Spleen (tissue), 7 donors: ENCODE data around the gene ADARB1.

Experiments
- POLR2A ChIP-seq, 3 donors: fragments of 450-650 bp; IDR thresholded peaks; one replicate each; pipeline ENCODE4 v1.5.1; 2017; ENCODE audit warnings: antibody characterized with exemption in 3 of 3, mild to moderate bottlenecking in 1 of 3
- POLR2AphosphoS5 ChIP-seq, 3 donors: sonication (generic); formaldehyde crosslinking; IDR thresholded peaks; one replicate each; pipeline ENCODE4 v1.5.1; 2017; ENCODE audit warnings: antibody characterized with exemption in 3 of 3
- TF ChIP-seq, protein P1 (sequence below), 11 experiments: fragments of 200-600 bp in 7 of 11; fragments of 450-650 bp in 4 of 11; sonication (generic) in 4 of 11; IDR thresholded peaks in 8 of 11; conservative IDR thresholded peaks in 3 of 11; 1 replicate in 7 of 11; 2 replicates in 4 of 11; pipeline versions ENCODE4 v1.4.0 to v1.8.0; 2016 to 2021; ENCODE audit warnings: antibody characterized with exemption in 11 of 11, inconsistent platforms in 4 of 11, mild to moderate bottlenecking in 1 of 11
- donor health status: DM: no; HTN: no; CAD: no; lungs with moderate emphysema.
- donor health status: DM: no; HTN: no; CAD: no.
- donor health status: DM: no; HTN: no; CAD: no.

DNA sequence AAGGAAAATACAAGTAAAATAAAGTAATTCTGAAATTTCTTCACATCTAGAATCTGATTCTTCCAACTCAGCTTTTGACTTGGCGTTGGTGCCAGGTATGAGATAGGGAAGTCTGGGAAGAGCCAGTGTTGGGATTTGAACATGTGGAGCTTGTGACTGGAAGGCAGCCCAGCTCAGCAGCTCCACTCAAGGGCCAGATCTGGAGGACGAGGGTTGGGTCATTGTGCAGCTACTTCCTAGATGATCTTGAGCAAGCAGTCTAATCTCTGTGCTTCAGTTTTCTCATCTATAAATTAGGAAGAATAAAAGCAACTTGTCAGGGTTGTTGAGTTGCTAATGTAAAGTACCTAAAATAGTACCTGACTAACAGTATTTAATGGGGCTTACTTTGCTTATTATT lies 5.0 kb downstream of the ADARB1 start:
- TF ChIP-seq, protein P1, sequence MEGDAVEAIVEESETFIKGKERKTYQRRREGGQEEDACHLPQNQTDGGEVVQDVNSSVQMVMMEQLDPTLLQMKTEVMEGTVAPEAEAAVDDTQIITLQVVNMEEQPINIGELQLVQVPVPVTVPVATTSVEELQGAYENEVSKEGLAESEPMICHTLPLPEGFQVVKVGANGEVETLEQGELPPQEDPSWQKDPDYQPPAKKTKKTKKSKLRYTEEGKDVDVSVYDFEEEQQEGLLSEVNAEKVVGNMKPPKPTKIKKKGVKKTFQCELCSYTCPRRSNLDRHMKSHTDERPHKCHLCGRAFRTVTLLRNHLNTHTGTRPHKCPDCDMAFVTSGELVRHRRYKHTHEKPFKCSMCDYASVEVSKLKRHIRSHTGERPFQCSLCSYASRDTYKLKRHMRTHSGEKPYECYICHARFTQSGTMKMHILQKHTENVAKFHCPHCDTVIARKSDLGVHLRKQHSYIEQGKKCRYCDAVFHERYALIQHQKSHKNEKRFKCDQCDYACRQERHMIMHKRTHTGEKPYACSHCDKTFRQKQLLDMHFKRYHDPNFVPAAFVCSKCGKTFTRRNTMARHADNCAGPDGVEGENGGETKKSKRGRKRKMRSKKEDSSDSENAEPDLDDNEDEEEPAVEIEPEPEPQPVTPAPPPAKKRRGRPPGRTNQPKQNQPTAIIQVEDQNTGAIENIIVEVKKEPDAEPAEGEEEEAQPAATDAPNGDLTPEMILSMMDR (IDR thresholded peaks at IDR 0.05 in 8 of 11, conservative IDR thresholded peaks at IDR 0.05 in 3 of 11), result no peak
- TF ChIP-seq POLR2A (IDR thresholded peaks at IDR 0.05) (no peak), POLR2AphosphoS5 (IDR thresholded peaks at IDR 0.05) (no peak)
